Measurements from ENCODE around the gene ADARB2. TPM values are rescaled to one million over a fixed set of nuclear protein-coding genes. Genes with fewer than 3 reads are reported as not detected.

ADARB2 gene
- total RNA-seq, 4 donors from 2014 or later = 0.80 to 4.9 (median 2.3) TPM

- Histone ChIP-seq H3K27me3 (no peaks in the 10 kb centered on the region), H3K36me3 (no peaks in the 10 kb centered on the region), H3K4me3 (no peak overlapping the region), H3K27ac (no peak overlapping the region), H3K9me3 (no peaks in the 10 kb centered on the region), H3K4me1 (no peaks in the 10 kb centered on the region)
- intact Hi-C loops (cut with DNase I; ENCODE audit: low total_unique reads) (no loop called here), in situ Hi-C loops (cut with MboI; ENCODE audit: low pct_ligation_motif_present in 1 of 4, low pct_unique_long_range_greater_than_20kb in 1 of 4, low sequenced_read_pairs in 3 of 4) (no loop called here)
- WGBS, 2 donors (ENCODE audit: low coverage in 1 of 2) = 71 to 88% methylated on average over 5 to 8 of the region's 8 CpGs
- no peak for TF ChIP-seq POLR2A (IDR thresholded peaks at IDR 0.05)
- no peak for DNase-seq
Measured at GRCh38 chr10:1365540-1366321, 371.6 kb downstream of the ADARB2 start.

GRCh38 chr10:1364151-1364910 lies 373.0 kb downstream of the ADARB2 start:
- DNase-seq = no peak
- Histone ChIP-seq H3K27me3 (no peaks in the 10 kb centered on the region), H3K9me3 (no peaks in the 10 kb centered on the region), H3K27ac (no peak overlapping the region), H3K36me3 (no peaks in the 10 kb centered on the region), H3K4me3 (no peak overlapping the region), H3K4me1 (peaks cover 0 to 3% (median 0%) of the 10 kb centered on the region in 4 donors)
- intact Hi-C loops (cut with DNase I; ENCODE audit: low total_unique reads) (no loop called here), in situ Hi-C loops (cut with MboI; ENCODE audit: low pct_ligation_motif_present in 1 of 4, low pct_unique_long_range_greater_than_20kb in 1 of 4, low sequenced_read_pairs in 3 of 4) (no loop called here)
- TF ChIP-seq POLR2AphosphoS5 (IDR thresholded peaks at IDR 0.05) = no peak
- no peak for TF ChIP-seq CTCF (IDR thresholded peaks at IDR 0.05)
- TF ChIP-seq EP300 (IDR thresholded peaks at IDR 0.05; ENCODE audit: low read depth) = no peak
- TF ChIP-seq POLR2A (IDR thresholded peaks at IDR 0.05) = no peak
- WGBS, 2 donors (ENCODE audit: low coverage in 1 of 2) = 91 to 93% methylated on average over 9 to 15 of the region's 16 CpGs

- no peak overlapping the region for H3K4me3 ChIP-seq
- DNase-seq = no peak
- H3K27me3 ChIP-seq = no peaks in the 10 kb centered on the region
- TF ChIP-seq CTCF (IDR thresholded peaks at IDR 0.05) (no peak), POLR2AphosphoS5 (IDR thresholded peaks at IDR 0.05) (no peak), POLR2A (IDR thresholded peaks at IDR 0.05) (no peak), EP300 (IDR thresholded peaks at IDR 0.05; ENCODE audit: low read depth) (no peak)
- H3K9me3 ChIP-seq = no peaks in the 10 kb centered on the region
- no peak overlapping the region for H3K27ac ChIP-seq
- WGBS, 2 donors (ENCODE audit: low coverage in 1 of 2) = 90% methylated on average over 60 of the region's 63 CpGs; no CpG with 5 or more reads in 1 of the 2 donors
- peaks cover 0 to 3% (median 0%) of the 10 kb centered on the region in 4 donors for H3K4me1 ChIP-seq
- in situ Hi-C loops (cut with MboI; ENCODE audit: low pct_ligation_motif_present in 1 of 4, low pct_unique_long_range_greater_than_20kb in 1 of 4, low sequenced_read_pairs in 3 of 4) (no loop called here), intact Hi-C loops (cut with DNase I; ENCODE audit: low total_unique reads) (no loop called here)
- H3K36me3 ChIP-seq = no peaks in the 10 kb centered on the region
Measured at GRCh38 chr10:1363446-1364121, 373.7 kb downstream of the ADARB2 start.

GRCh38 chr10:1362589-1363445 lies 374.5 kb downstream of the ADARB2 start:
- Histone ChIP-seq H3K27ac (no peak overlapping the region), H3K36me3 (no peaks in the 10 kb centered on the region), H3K27me3 (no peaks in the 10 kb centered on the region), H3K9me3 (no peaks in the 10 kb centered on the region), H3K4me1 (peaks cover 0 to 3% (median 0%) of the 10 kb centered on the region in 4 donors), H3K4me3 (no peak overlapping the region)
- no peak for DNase-seq
- TF ChIP-seq CTCF (IDR thresholded peaks at IDR 0.05) (no peak), POLR2A (IDR thresholded peaks at IDR 0.05) (no peak), EP300 (IDR thresholded peaks at IDR 0.05; ENCODE audit: low read depth) (no peak), POLR2AphosphoS5 (IDR thresholded peaks at IDR 0.05) (no peak)
- in situ Hi-C loops (cut with MboI; ENCODE audit: low pct_ligation_motif_present in 1 of 4, low pct_unique_long_range_greater_than_20kb in 1 of 4, low sequenced_read_pairs in 3 of 4) (no loop called here), intact Hi-C loops (cut with DNase I; ENCODE audit: low total_unique reads) (no loop called here)
- WGBS, 2 donors (ENCODE audit: low coverage in 1 of 2) = 90 to 95% methylated on average over 25 to 93 of the region's 101 CpGs
